HepG2 (cell line): ENCODE data around the gene PDIK1L.

Experiments
- RFX1 ChIP-seq: fragments of 450-650 bp; IDR thresholded peaks from 2 replicates; pipeline ENCODE4 v1.6.1; 2017
- TF ChIP-seq, protein P1 (sequence below): sonication (generic); formaldehyde crosslinking; IDR thresholded peaks from 2 replicates; pipeline ENCODE4 v1.5.0; 2020; ENCODE audit warnings: mild to moderate bottlenecking, missing genetic modification reagents, borderline replicate concordance

DNA sequence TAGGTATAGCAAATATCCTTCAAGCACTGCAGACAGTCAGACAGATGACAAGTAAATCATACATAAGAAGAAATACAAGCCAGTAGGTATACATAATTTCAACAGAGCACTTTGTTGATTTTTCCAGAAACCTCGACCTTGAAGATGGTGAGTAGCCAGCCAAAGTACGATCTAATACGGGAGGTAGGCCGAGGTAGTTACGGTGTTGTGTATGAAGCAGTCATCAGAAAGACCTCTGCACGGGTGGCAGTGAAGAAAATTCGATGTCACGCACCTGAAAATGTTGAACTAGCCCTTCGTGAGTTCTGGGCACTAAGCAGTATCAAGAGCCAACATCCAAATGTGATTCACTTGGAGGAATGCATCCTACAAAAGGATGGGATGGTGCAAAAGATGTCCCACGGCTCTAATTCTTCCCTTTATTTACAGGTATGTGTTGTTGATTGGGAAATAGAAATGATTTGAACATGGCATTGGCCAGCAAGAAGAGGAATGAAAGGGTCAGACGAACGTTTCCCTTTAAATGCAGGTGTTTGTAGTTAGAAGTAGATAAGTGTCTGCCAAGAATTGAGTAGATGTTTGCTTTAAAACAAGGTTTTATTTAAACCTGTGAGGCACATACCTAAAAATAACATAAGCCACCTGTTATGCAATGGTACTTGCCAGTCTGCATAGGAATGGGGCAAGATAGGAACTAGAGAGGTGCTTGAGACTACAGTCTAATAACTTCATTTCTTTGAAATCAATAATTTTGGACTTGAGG lies 2.7 kb downstream of the PDIK1L start:
- TF ChIP-seq, protein P1, sequence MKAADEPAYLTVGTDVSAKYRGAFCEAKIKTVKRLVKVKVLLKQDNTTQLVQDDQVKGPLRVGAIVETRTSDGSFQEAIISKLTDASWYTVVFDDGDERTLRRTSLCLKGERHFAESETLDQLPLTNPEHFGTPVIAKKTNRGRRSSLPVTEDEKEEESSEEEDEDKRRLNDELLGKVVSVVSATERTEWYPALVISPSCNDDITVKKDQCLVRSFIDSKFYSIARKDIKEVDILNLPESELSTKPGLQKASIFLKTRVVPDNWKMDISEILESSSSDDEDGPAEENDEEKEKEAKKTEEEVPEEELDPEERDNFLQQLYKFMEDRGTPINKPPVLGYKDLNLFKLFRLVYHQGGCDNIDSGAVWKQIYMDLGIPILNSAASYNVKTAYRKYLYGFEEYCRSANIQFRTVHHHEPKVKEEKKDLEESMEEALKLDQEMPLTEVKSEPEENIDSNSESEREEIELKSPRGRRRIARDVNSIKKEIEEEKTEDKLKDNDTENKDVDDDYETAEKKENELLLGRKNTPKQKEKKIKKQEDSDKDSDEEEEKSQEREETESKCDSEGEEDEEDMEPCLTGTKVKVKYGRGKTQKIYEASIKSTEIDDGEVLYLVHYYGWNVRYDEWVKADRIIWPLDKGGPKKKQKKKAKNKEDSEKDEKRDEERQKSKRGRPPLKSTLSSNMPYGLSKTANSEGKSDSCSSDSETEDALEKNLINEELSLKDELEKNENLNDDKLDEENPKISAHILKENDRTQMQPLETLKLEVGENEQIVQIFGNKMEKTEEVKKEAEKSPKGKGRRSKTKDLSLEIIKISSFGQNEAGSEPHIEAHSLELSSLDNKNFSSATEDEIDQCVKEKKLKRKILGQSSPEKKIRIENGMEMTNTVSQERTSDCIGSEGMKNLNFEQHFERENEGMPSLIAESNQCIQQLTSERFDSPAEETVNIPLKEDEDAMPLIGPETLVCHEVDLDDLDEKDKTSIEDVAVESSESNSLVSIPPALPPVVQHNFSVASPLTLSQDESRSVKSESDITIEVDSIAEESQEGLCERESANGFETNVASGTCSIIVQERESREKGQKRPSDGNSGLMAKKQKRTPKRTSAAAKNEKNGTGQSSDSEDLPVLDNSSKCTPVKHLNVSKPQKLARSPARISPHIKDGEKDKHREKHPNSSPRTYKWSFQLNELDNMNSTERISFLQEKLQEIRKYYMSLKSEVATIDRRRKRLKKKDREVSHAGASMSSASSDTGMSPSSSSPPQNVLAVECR, result no peak
- no peak for TF ChIP-seq RFX1
